Measurements from ENCODE around the gene VSIG4. TPM values are rescaled to one million over a fixed set of nuclear protein-coding genes. Genes with fewer than 3 reads are reported as not detected.
"Not testable (repeated sequence)": the region's sequence is repeated elsewhere in the genome, so short reads cannot be mapped to it uniquely, and the experiment has no call there.

Gene VSIG4
- polyA plus RNA-seq, 3 donors: 4.4 to 8.1 (median 6.7) TPM

DNA sequence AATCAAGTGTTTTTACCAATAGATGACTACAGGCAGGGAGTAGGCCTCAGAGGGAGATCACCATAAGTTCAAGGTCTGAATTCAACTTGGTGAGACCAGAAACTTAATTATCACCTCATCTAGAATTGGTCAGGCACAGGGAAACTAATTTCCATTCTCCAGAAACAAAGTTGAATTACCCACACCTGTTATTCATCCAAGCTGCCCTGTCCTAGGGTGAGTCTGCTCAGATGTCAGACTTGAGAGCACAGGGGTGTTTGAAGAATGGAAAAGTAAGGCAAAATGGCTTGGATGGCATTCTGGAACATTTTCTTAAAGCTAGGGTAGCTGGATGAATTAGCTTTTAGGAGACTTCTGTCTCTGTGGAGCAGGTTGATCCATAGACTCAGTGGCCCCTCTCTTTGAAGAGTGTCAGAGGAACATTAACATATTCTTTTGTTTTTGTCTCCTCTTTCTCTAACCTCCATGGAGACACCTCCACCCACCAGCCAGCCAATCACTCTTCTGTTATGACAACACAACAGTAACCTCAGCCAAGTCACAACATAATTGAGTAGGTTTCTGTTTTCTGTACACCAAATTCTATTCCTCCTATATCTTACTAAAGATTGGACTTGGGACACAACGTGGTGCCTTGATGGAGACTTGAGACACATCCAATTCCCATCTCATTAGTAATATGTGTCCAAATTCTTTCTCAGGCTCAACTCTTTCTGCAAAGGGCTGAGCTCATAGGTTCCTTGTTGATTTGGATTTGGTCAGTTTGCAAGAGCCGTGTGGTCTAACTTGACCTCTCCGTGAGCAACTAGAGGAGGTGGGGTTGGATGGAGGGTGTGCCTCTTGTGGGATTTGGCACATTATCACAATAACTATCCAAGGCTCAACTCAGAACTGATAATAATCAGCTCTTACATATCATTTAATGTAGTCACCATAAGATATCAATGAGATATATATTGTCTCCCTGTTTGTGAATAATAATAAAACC is 45.1 kb downstream of the VSIG4 start:
- DNase-seq (ENCODE audit: extremely low read depth in 1 of 11, low read depth in 9 of 11, low spot score in 4 of 11): no peak

DNA sequence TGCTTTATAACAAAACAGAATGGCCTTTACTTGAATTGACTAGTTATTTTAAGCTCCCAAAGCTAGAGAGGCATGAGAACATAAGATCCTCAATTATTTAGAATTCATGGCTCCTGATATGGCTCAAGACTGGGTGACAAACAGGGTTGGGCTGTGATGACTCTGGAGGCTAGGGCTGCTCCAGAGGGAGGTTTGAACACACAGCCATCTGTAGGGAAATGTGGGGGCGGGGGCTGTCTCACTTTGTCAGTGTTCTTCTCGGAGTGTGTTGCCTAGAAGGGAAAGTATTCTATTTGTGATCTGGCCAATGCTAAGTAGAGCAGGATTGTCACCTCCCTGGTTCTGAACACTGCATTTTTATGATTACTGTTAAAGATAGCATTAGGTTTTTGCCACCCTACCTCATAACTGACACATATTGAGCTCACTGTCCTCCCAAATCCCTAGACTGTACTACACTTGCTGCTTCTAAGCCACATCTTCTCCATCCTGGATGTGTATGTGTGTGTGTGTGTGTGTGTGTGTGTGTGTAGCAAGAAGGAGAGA is 45.9 kb downstream of the VSIG4 start:
- DNase-seq (ENCODE audit: extremely low read depth in 1 of 11, low read depth in 9 of 11, low spot score in 4 of 11): no peak

DNA sequence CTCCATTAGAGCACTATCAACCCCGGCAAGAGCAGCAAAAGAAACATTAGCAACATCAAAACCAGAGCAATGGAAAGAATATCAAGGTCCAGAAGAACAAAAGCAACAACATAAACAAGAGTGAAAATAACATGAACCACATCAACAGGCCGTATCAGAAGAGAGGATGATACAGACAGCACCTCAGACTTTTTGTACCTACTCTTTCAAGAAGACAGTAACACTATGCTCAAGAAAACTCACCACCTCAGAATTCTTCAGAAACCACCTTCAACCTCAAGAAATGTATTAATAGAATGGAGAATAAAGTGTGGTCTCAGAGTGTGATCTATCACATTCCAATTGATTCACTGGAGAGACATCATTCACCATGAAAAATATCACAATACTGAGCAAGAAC is 46.5 kb downstream of the VSIG4 start:
- no peak for DNase-seq (ENCODE audit: extremely low read depth in 1 of 11, low read depth in 9 of 11, low spot score in 4 of 11)

DNA sequence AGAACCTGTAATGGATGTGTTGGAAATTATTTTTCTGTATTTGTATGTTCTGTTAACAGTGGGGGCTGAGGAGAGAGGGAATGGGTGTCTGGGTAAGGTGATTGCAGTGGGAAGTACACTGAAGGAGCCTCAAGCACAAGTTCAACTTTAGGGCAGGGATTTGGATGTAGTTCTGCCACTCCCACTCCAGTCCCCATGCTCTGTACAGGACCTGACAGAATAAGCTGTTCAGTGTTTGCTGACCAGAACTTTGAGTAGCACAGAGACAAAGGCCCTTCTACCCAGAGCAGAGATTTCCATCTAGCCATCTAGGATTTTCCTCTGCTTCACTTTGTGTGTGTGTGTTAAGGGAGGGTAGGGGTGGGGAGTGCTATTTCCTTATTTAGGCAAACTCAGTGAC is 49.2 kb downstream of the VSIG4 start:
- DNase-seq (ENCODE audit: extremely low read depth in 1 of 11, low read depth in 9 of 11, low spot score in 4 of 11): no peak

DNA sequence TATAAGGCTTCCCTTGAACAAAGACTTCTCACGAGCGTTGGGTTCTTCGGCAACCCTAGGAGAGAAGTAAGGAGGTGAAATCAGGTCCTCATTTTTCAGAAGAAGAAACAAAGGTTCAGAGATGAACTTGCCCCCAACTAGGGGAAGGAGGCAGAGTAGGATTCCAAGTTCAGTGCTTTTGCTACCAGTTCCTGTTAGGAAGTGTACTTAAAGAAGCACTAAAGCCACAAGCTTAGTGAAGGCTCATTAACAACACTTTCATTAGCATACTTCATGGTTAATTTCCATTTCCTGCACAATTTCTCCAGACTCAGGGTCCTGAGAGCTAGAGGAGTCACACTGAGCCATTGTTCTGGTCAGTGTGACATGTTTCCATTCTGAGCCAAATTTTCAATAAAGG is 52.1 kb downstream of the VSIG4 start:
- no peak for DNase-seq (ENCODE audit: extremely low read depth in 1 of 11, low read depth in 9 of 11, low spot score in 4 of 11)

DNA sequence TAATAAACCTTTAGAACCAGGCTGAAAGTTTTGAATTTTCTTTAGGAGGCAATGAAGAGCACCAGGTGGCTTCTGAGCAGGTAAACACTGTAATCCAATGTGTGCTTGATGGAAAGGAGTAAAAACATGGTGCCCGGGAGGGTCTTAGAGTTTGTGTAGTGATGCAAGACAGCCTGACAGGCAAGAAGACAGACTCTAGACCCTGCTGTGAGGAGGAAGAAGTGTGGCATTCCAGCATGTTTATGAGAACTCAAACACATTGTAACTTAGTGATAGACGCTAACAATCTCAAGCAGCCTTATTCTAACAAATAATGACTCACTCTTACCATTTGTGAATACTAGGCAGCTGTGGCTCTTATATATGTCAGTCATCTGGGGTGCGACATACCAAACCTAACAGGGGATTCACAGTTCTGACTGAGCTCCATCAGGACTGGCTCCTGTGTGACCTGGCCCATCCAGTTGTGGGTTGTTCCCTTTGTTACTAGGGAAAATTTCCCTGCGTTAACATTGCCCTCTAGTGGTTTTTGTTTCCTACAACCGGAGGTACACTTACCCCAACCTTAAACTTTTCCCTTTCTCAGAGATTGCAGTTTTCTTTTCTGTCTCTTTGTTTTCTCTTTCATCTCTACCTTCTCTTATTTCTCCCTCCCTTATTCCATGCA is 53.8 kb downstream of the VSIG4 start:
- peak in 10 of 11 donors; percentile 3 to 45 (median 14) for DNase-seq (ENCODE audit: extremely low read depth in 1 of 11, low read depth in 9 of 11, low spot score in 4 of 11)

DNA sequence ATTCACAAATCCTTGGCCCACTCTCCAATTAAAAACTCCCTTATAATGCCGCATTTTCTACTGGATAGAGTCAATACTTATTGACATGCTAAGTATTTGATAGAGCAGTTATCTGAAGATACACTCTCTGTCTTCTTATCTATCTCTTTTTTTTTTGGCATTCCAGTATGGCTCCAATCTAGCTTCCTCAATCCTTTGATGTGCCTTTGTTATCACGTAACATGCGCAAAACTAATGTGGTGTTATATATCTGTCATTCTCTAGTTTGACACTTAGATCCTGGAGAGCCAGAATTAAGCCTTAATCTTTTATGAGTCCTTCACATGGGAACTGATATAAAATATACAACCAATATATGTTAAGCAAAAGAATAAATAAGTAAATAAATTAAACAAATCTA is 54.7 kb downstream of the VSIG4 start:
- DNase-seq (ENCODE audit: extremely low read depth in 1 of 11, low read depth in 9 of 11, low spot score in 4 of 11): no peak

DNA sequence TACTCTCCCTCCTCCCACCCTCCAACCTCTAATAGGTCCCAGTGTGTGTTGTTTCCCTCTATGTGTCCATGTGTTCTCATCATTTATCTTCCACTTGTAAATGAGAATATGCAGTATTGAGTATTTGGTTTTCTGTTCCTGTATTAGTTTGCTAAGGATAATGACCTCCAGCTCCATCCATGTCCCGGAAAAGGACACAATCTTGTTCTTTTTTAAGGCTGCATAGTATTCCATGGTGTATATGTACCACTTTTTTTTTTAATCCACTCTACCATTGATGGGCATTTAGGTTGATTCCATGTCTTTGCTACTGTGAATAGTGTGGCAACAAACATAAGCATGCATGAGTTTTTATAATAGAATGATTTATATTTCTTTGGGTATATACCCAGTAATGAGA is 62.7 kb downstream of the VSIG4 start:
- not testable (repeated sequence) for DNase-seq (ENCODE audit: extremely low read depth in 1 of 11, low read depth in 9 of 11, low spot score in 4 of 11)

DNA sequence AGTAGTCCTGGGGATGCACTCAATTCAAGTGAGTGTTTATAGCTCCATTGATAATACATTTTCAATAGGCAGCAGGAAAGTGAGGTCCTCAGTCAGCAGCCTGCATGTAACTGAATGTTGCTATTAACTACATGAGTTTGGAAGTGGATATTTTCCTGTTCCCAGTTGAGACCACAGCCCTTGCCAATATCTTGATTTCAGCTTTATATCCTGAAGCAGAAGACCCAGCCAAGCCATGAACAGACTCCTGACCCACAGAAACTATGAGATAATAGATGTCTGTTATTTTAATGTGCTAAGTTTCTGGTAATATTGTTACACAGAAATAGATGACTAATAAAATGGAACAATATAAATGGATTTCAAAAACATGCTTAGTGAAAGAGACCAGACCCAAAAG is 63.7 kb downstream of the VSIG4 start:
- DNase-seq (ENCODE audit: extremely low read depth in 1 of 11, low read depth in 9 of 11, low spot score in 4 of 11): no peak

DNA sequence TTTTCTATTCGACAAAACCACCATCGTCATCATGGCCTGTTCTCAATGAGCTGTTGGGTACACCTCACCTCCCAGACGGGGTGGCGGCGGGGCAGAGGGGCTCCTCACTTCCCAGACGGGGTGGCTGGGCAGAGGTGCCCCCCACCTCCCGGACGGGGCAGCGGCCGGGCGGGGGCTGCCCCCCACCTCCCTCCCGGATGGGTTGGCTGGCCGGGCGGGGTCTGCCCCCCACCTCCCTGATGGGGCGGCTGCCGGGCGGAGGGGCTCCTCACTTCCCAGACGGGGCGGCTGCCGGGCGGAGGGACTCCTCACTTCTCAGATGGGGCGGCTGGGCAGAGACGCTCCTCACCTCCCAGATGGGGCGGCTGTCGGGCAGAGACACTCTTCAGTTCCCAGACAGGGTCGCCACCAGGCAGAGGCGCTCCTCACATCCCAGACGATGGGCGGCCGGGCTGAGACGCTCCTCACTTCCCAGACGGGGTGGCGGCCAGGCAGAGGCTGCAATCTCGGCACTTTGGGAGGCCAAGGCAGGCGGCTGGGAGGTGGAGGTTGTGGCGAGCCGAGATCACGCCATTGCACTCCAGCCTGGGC is 64.6 kb downstream of the VSIG4 start:
- DNase-seq (ENCODE audit: extremely low read depth in 1 of 11, low read depth in 9 of 11, low spot score in 4 of 11): not testable (repeated sequence)

Other genes starting within 250 kb of the VSIG4 start
- 10 to 100 TPM; 44.6 to 54.3 (median 53.1) TPM for gene HEPH, start 124.2 kb upstream of the VSIG4 start, polyA plus RNA-seq (ENCODE audit: insufficient read length in 3 of 3)